ENCODE measurements around the gene EXOG.
"Not testable (repeated sequence)": the region's sequence is repeated elsewhere in the genome, so short reads cannot be mapped to it uniquely, and the experiment has no call there.

The EXOG gene

DNA sequence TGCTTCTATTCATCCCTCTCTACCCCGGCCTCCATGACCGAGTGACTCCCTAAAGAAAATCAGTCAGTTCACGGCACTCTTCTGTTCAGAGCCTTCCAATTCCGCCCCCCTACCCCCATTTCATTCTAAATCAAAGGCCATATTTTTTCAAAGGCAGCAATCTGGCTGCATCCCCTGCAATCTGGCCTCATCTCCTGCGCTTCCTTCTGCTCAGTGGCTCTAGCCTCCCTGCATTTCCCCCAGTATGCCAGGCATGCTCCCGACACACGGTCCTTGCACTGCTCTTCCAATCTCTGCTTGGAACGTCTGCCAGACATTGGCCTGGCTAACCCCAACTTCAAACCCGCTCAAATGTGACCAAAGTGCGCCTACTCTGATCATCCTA lies 67.7 kb downstream of the EXOG start:
- no peak for DNase-seq (ENCODE audit: low read depth, low spot score)

DNA sequence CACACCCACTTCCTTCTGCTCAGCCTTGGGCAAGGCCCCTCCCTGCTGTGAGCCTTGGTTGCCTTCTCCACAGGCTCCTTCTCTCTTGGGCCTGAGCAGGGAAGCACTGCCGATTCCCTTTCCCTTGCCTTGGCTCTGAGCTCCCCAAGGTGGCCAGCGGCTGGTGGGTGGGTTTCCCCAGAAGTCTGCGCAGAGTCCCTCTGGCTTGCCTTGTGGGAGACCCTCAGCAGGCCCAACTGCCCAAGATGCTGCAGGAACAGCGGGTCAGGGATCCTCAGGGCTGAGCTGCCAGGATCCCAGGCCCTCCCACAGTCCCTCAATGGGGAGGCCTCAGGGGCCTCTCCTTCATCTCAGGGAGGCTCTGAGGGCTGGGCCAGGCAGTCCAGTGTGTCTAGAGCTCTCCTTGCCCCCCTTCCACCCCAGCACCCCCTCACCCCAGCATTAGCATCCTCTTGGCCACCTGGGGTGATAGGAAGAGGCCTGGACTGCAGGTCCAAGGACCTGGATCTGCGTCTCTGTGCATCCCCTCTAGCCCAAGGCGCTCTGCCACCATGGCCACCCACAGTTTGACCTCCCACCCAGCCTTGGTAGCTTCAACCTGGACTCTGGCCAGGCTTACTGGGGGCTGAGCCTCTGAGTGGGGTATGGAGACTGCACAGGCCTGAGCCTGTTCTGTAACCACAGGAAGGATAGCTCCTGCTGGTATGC lies 68.6 kb downstream of the EXOG start:
- no peak for DNase-seq (ENCODE audit: low read depth, low spot score)

GRCh38 chr3:38565339-38566214 lies 69.4 kb downstream of the EXOG start:
- no peak for DNase-seq (ENCODE audit: low read depth, low spot score)

GRCh38 chr3:38566215-38566528 lies 70.0 kb downstream of the EXOG start:
- no peak for DNase-seq (ENCODE audit: low read depth, low spot score)

DNA sequence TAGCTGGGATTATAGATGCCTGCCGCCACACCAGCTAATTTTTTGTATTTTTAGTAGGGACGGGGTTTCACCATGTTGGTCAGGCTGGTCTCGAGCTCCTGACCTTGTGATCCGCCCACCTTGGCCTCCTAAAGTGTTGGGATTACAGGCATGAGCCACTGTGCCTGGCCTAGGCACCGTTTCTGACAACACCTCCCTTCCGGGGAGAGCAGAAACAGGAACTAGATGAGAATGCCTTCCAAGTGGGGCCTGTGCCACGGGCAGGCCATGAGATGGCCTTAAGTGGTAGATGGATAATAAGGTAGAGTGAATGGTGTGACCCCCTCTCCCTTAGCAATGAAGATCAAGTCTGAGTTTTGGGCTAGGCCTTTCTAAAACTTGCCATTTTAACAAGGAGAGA lies 70.7 kb downstream of the EXOG start:
- not testable (repeated sequence) for DNase-seq (ENCODE audit: low read depth, low spot score)

DNA sequence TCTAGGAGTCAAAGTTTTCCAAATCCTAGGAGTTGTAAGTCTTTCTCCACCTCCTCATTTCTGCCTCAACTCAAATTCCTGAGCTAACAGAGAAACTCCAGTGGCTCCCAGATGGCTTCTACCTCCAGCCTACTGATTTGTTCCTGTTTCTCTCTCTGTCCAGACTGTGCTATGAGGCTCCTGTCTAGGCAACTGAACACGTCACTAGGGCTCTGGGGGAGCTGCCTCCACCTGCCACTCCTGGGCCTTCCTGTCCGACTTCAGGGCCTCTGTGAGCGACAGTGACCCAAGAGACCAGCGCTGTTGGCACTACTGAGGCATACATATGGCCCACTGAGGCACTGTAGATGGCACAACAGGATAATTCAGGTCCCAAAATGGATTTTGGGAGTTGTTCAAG lies 71.4 kb downstream of the EXOG start:
- no peak for DNase-seq (ENCODE audit: low read depth, low spot score)

DNA sequence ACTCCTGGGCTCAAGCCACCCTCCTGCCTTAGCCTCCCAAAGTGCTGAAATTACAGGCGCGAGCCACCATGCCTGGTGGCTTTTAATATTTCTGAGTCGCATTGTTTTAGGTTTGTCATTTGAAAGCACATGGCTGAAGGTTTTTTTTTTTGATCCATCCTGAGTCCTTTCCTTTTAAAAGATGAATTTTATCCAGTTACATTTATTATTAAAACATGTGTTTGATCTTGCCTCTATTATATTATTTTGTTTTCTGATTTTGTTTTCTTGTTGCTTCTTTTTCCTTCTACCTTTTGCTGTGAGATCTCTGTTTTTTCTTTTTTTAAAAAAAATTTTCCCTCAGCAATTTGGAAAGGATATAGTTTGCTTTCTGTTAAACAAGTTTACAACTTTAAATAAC lies 77.0 kb downstream of the EXOG start:
- DNase-seq (ENCODE audit: low read depth, low spot score) = no peak

- no peak for DNase-seq (ENCODE audit: low read depth, low spot score)
Observed at GRCh38 chr3:38573556-38573955, 77.4 kb downstream of the EXOG start.

- DNase-seq (ENCODE audit: low read depth, low spot score) = no peak
Observed at GRCh38 chr3:38574411-38575278, 78.5 kb downstream of the EXOG start.

DNA sequence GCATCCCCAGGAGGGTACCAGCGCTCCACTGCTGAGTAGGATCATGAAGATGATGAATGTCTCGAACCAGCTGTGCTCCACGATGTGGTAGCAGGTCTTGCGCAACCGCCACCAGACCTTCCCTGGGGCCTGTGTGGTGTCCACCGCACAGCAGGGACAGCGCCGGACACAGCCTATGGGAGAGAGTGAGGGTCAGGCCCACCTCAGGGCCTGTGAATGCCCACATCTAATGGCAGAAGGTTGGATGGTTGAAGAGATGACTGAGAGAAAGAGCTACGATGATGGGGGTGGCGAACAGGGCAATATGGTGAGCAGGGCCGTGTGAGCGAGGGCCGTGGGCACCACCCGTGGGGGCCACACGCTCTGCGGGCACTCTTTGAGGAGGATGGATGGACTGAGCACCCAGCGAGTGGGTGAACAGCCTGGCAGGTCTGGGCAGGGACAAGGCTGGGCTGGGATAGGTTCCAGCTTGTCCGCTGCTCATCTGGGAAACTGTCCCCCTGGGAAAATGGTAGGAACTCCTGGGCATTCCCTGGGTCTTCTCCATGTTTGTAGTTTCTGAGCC lies 79.2 kb downstream of the EXOG start:
- no peak for DNase-seq (ENCODE audit: low read depth, low spot score)
